HEK293 (cell line): ENCODE data around the gene LTV1.
"Not testable (repeated sequence)": the region's sequence is repeated elsewhere in the genome, so short reads cannot be mapped to it uniquely, and the experiment has no call there.

ENCODE experiments used
- CTCF ChIA-PET: fragments of 350-600 bp; formaldehyde crosslinking; extraction: SDS; loops from one replicate; lab custom pipeline; 2021; ENCODE audit warnings: antibody characterized with exemption; lab: Yijun Ruan, JAX
- POLR2A ChIA-PET: fragments of 300-600 bp; formaldehyde crosslinking; extraction: SDS; loops from one replicate; lab custom pipeline; 2020; ENCODE audit warnings: antibody characterized with exemption, inconsistent platforms; lab: Yijun Ruan, JAX
- H3K27ac ChIP-seq: fragments of 200-500 bp; sonication (Bioruptor generic); 2 replicates; pipeline ENCODE4 v1.5.1; 2014; ENCODE audit warnings: low read depth, low read length, control low read depth, inconsistent platforms; ENCODE audit errors: extremely low read depth
- H3K36me3 ChIP-seq, 2 experiments: fragments of 200-500 bp in 1 of 2; sonication (Bioruptor generic) in 1 of 2; 1 replicate in 1 of 2; 2 replicates in 1 of 2; pipeline ENCODE4 v1.5.1; 2014 to 2017; ENCODE audit warnings: inconsistent platforms in 2 of 2, low read length in 2 of 2; ENCODE audit not compliant: control insufficient read depth in 2 of 2, insufficient read depth in 1 of 2
- H3K4me1 ChIP-seq: fragments of 200-500 bp; sonication (Bioruptor generic); 2 replicates; pipeline ENCODE4 v1.5.1; 2014; ENCODE audit warnings: mild to moderate bottlenecking, low read length, inconsistent platforms; ENCODE audit not compliant: control insufficient read depth, insufficient read depth
- H3K4me3 ChIP-seq: 2 replicates; pipeline ENCODE4 v1.5.1; 2011; ENCODE audit warnings: low read depth, mild to moderate bottlenecking, control low read depth, low read length, moderate library complexity
- H3K9me3 ChIP-seq: fragments of 200-500 bp; sonication (Bioruptor generic); 2 replicates; pipeline ENCODE4 v1.5.1; 2014; ENCODE audit warnings: low read depth, low read length, inconsistent platforms; ENCODE audit not compliant: control insufficient read depth, insufficient read depth
- BCL11A ChIP-seq: fragments of 450-650 bp; formaldehyde crosslinking; IDR thresholded peaks from 2 replicates; pipeline ENCODE4 v1.5.1; 2016; ENCODE audit warnings: low read depth, missing biosample characterization, missing genetic modification characterization
- ELK4 ChIP-seq: IDR thresholded peaks from 2 replicates; pipeline ENCODE4 v1.6.1; 2011; ENCODE audit warnings: mild to moderate bottlenecking, low read depth, low read length, borderline replicate concordance
- HIC1 ChIP-seq: fragments of 450-650 bp; formaldehyde crosslinking; IDR thresholded peaks from 2 replicates; pipeline ENCODE4 v1.5.1; 2016; ENCODE audit warnings: missing biosample characterization, missing genetic modification characterization
- IKZF3 ChIP-seq: fragments of 450-650 bp; IDR thresholded peaks from 2 replicates; pipeline ENCODE4 v1.5.0; 2018; ENCODE audit warnings: missing biosample characterization, mild to moderate bottlenecking, missing genetic modification characterization, moderate library complexity
- KLF8 ChIP-seq: fragments of 450-650 bp; formaldehyde crosslinking; IDR thresholded peaks from 2 replicates; pipeline ENCODE4 v1.5.1; 2016; ENCODE audit warnings: missing biosample characterization, missing genetic modification characterization
- SETDB1 ChIP-seq: IDR thresholded peaks from one replicate; pipeline ENCODE4 v1.6.1; 2017; ENCODE audit warnings: mild to moderate bottlenecking, low read length, moderate library complexity, mixed read lengths; ENCODE audit not compliant: insufficient read length
- TCF7L2 ChIP-seq: IDR thresholded peaks from 2 replicates; pipeline ENCODE4 v1.6.1; 2011; ENCODE audit warnings: low read depth, mild to moderate bottlenecking, inconsistent platforms, low read length, moderate library complexity, borderline replicate concordance
- ZEB2 ChIP-seq: fragments of 450-650 bp; formaldehyde crosslinking; IDR thresholded peaks from 2 replicates; pipeline ENCODE4 v1.5.1; 2016; ENCODE audit warnings: missing biosample characterization, missing genetic modification characterization
- ZNF140 ChIP-seq: fragments of 450-650 bp; formaldehyde crosslinking; IDR thresholded peaks from 2 replicates; pipeline ENCODE4 v1.5.1; 2016; ENCODE audit warnings: missing biosample characterization, missing genetic modification characterization
- ZNF146 ChIP-seq: fragments of 450-650 bp; formaldehyde crosslinking; IDR thresholded peaks from 2 replicates; pipeline ENCODE4 v1.5.1; 2016; ENCODE audit warnings: missing biosample characterization, missing genetic modification characterization
- ZNF157 ChIP-seq: fragments of 450-650 bp; formaldehyde crosslinking; IDR thresholded peaks from 2 replicates; pipeline ENCODE4 v1.5.1; 2016; ENCODE audit warnings: missing biosample characterization, missing genetic modification characterization
- ZNF239 ChIP-seq: fragments of 450-650 bp; formaldehyde crosslinking; IDR thresholded peaks from 2 replicates; pipeline ENCODE4 v1.5.1; 2016; ENCODE audit warnings: missing biosample characterization, missing genetic modification characterization
- ZNF266 ChIP-seq: fragments of 450-650 bp; formaldehyde crosslinking; IDR thresholded peaks from 2 replicates; pipeline ENCODE4 v1.5.1; 2016; ENCODE audit warnings: missing biosample characterization, missing genetic modification characterization, low read depth
- ZNF433 ChIP-seq: fragments of 450-650 bp; formaldehyde crosslinking; IDR thresholded peaks from 2 replicates; pipeline ENCODE4 v1.5.1; 2016; ENCODE audit warnings: missing biosample characterization, missing genetic modification characterization, low read depth
- ZNF501 ChIP-seq: fragments of 450-650 bp; formaldehyde crosslinking; IDR thresholded peaks from 2 replicates; pipeline ENCODE4 v1.5.1; 2016; ENCODE audit warnings: missing biosample characterization, missing genetic modification characterization
- ZNF544 ChIP-seq: fragments of 450-650 bp; formaldehyde crosslinking; IDR thresholded peaks from 2 replicates; pipeline ENCODE4 v1.5.0; 2017; ENCODE audit warnings: missing biosample characterization, missing genetic modification characterization
- ZNF549 ChIP-seq: fragments of 450-650 bp; IDR thresholded peaks from 2 replicates; pipeline ENCODE4 v1.5.1; 2018; ENCODE audit warnings: missing biosample characterization, missing genetic modification characterization, mild to moderate bottlenecking, inconsistent platforms, moderate library complexity
- ZNF701 ChIP-seq: fragments of 450-650 bp; formaldehyde crosslinking; IDR thresholded peaks from 2 replicates; pipeline ENCODE4 v1.5.1; 2016; ENCODE audit warnings: missing biosample characterization, missing genetic modification characterization

LTV1 gene

GRCh38 chr6:143864234-143864633 lies 21.1 kb downstream of the LTV1 start, which contains the start of gene ZC2HC1B (continued):
- TF ChIP-seq TCF7L2, result no peak
- TF ChIP-seq ZNF266, result no peak

GRCh38 chr6:143867236-143867635 lies 24.1 kb downstream of the LTV1 start:
- Histone ChIP-seq H3K9me3 (no peaks in the 10 kb centered on the region), H3K27ac (no peak overlapping the region), H3K4me3 (no peak overlapping the region), H3K4me1 (no peaks in the 10 kb centered on the region)
- no peak for TF ChIP-seq ZEB2 (tag by site-specific recombination)
- no peak for TF ChIP-seq ZNF146 (tag by site-specific recombination)
- TF ChIP-seq ZNF433 (tag by site-specific recombination), result no peak
- no peak for TF ChIP-seq ZNF701 (tag by site-specific recombination)
- no peak for TF ChIP-seq ZNF239 (tag by site-specific recombination)
- no peak for TF ChIP-seq ZNF549
- TF ChIP-seq ZNF140, result no peak
- no peak for TF ChIP-seq SETDB1
- TF ChIP-seq ELK4, result no peak
- no peak for TF ChIP-seq BCL11A (tag by site-specific recombination)
- TF ChIP-seq ZNF501 (tag by site-specific recombination), result no peak
- no peak for TF ChIP-seq KLF8 (tag by site-specific recombination)
- no peak for TF ChIP-seq IKZF3
- TF ChIP-seq ZNF544 (tag by site-specific recombination), result no peak
- no peak for TF ChIP-seq HIC1 (tag by site-specific recombination)
- TF ChIP-seq, all 188 proteins: peak for 0
- CTCF ChIA-PET, result interaction anchor here (1.7 kb wide), 1 partner anchor 292 kb away, joined by 6 read pairs; no protein-coding TSS in a partner anchor
- H3K36me3 ChIP-seq, result peaks cover 19 to 46% of the 10 kb centered on the region in 2 experiments
- POLR2A ChIA-PET, result no interaction called here

- H3K27ac ChIP-seq, H3K4me1 ChIP-seq, H3K9me3 ChIP-seq, POLR2A ChIA-PET, H3K4me3 ChIP-seq, CTCF ChIA-PET: not testable (repeated sequence)
- peaks cover 5 to 30% of the 10 kb centered on the region in 2 experiments; a peak in 2 of 3 replicates for H3K36me3 ChIP-seq
Observed at GRCh38 chr6:143868808-143869207, 25.7 kb downstream of the LTV1 start.

GRCh38 chr6:143871202-143871730 lies 28.1 kb downstream of the LTV1 start:
- H3K4me1 ChIP-seq, H3K36me3 ChIP-seq, H3K27ac ChIP-seq, H3K9me3 ChIP-seq, POLR2A ChIA-PET, H3K4me3 ChIP-seq: not testable (repeated sequence)
- CTCF ChIA-PET, result interaction anchor here (0.7 kb wide), 1 partner anchor 181 kb away, joined by 3 read pairs; no protein-coding TSS in a partner anchor
- TF ChIP-seq ZNF157 (tag by site-specific recombination), result peak; percentile 94
